ENCODE results near the gene CYB5A.
"Not testable (repeated sequence)": the region's sequence is repeated elsewhere in the genome, so short reads cannot be mapped to it uniquely, and the experiment has no call there.

CYB5A gene

DNA sequence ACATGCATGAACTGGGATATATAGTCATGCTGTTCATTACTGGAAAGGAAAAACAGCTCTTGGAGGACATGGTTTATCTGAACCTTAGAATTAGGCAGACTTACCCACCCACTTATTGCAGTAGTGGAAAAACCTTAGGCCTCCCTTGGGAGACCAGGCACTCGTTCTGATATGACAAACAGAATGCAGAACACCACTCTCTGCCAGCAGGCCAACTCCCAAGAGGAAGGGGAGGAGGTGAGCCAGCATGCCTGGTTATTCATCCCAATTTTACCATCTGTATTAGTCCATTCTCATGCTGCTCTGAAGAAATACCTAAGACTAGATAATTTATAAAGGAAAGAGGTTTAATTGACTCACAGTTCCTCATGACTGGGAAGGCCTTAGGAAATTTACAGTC, 41.3 kb upstream of the CYB5A start:
- H3K27me3 Mint-ChIP-seq (ENCODE audit: low read depth): no peaks in the 10 kb centered on the region

DNA sequence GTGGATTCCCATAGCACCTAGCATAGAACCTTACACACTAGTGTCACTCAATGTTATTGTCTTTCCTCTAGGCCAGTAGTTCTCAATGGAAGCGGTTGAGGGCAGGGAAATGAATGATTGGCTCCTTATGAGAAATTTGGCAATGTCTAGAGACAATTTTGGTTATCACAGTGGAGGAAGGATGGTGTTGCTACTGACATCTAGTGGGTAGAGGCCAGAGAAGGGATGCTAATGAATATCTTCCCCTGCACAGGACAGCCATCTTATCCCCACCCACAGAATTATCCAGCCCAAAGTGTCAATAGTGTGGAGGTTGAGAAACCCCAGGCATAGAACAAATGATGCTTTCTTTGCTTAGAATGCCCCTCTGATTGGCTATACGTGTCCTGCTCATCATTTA, 39.6 kb upstream of the CYB5A start:
- H3K9me3 Mint-ChIP-seq: no peaks in the 10 kb centered on the region
- peak in 2 of 3 experiments; percentile 17 to 38 for TF ChIP-seq CTCF (IDR thresholded peaks at IDR 0.05; ENCODE audit: unreplicated experiment in 3 of 3)
- H3K27ac Mint-ChIP-seq: peak overlapping the region in 1 of 3 experiments; percentile 1
- no peaks in the 10 kb centered on the region for H3K27me3 Mint-ChIP-seq (ENCODE audit: low read depth)
- H3K36me3 Mint-ChIP-seq (ENCODE audit: low read depth): no peaks in the 10 kb centered on the region
- H3K4me1 Mint-ChIP-seq: peaks cover 17% of the 10 kb centered on the region
- H3K4me3 Mint-ChIP-seq: no peak overlapping the region

More for the DNA sequence above, 41.3 kb upstream of the CYB5A start:
- no peak for TF ChIP-seq CTCF (IDR thresholded peaks at IDR 0.05; ENCODE audit: unreplicated experiment in 3 of 3)
- Mint-ChIP-seq H3K4me3 (no peak overlapping the region), H3K27ac (no peak overlapping the region), H3K36me3 (ENCODE audit: low read depth) (no peaks in the 10 kb centered on the region), H3K4me1 (peaks cover 13% of the 10 kb centered on the region), H3K9me3 (no peaks in the 10 kb centered on the region)

GRCh38 chr18:74329688-74330205, 38.0 kb upstream of the CYB5A start:
- no peaks in the 10 kb centered on the region for H3K27me3 Mint-ChIP-seq (ENCODE audit: low read depth)
- no peak overlapping the region for H3K4me3 Mint-ChIP-seq
- H3K27ac Mint-ChIP-seq: peak overlapping the region in 1 of 3 experiments; percentile 60
- H3K36me3 Mint-ChIP-seq (ENCODE audit: low read depth): no peaks in the 10 kb centered on the region
- H3K9me3 Mint-ChIP-seq: no peaks in the 10 kb centered on the region
- peaks cover 13% of the 10 kb centered on the region for H3K4me1 Mint-ChIP-seq
- no peak for TF ChIP-seq CTCF (IDR thresholded peaks at IDR 0.05; ENCODE audit: unreplicated experiment in 3 of 3)

DNA sequence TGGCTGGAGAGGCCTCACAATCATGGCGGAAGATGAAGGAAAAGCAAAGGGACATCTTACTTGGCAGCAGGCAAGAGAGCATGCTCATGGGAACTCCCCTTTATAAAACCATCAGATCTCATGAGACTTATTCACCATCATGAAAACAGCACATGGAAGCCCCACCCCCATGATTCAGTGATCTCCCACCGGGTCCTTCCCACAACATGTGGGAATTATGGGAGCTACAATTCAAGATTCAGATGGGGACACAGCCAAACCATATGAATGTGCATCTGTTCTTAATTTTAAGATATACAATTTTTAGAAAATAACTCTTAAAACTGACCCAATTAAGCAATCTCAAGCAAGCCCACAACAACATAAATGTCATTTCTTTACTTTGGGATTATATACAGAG, 36.4 kb upstream of the CYB5A start:
- Mint-ChIP-seq H3K9me3 (no peaks in the 10 kb centered on the region), H3K27me3 (ENCODE audit: low read depth) (no peaks in the 10 kb centered on the region), H3K36me3 (ENCODE audit: low read depth) (no peaks in the 10 kb centered on the region), H3K27ac (peak overlapping the region; percentile 95 to 97 (median 96)), H3K4me1 (peaks cover 5% of the 10 kb centered on the region), H3K4me3 (no peak overlapping the region)
- TF ChIP-seq CTCF (IDR thresholded peaks at IDR 0.05; ENCODE audit: unreplicated experiment in 3 of 3): no peak

GRCh38 chr18:74326791-74327190, 35.0 kb upstream of the CYB5A start:
- H3K4me1 Mint-ChIP-seq; H3K27me3 Mint-ChIP-seq (ENCODE audit: low read depth); H3K36me3 Mint-ChIP-seq (ENCODE audit: low read depth); H3K4me3 Mint-ChIP-seq; H3K9me3 Mint-ChIP-seq: not testable (repeated sequence)
- H3K27ac Mint-ChIP-seq: peak overlapping the region; percentile 95 to 97 (median 96)

DNA sequence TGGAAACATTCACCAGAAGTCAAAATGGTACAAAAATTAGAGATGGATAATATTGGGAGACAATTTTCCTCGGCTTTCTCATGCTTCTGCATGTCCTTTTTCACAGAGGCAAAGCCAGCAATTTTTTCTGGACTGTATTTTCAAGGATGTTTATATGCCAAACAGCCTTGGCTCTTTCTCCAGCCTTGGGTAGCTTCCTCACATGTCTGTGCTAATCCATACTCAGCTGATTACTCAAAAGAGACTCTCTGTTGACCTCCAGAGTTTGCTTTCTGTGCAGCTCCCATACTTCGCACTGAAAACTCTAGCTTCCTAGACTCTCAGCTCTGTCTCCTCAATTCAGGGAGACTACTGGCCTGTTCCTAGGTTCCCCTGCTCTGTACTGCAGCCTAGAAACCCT, 34.5 kb upstream of the CYB5A start:
- Mint-ChIP-seq H3K4me3 (no peak overlapping the region), H3K27ac (peak overlapping the region; percentile 95 to 97 (median 96)), H3K27me3 (ENCODE audit: low read depth) (no peaks in the 10 kb centered on the region), H3K4me1 (peaks cover 5% of the 10 kb centered on the region), H3K9me3 (no peaks in the 10 kb centered on the region), H3K36me3 (ENCODE audit: low read depth) (no peaks in the 10 kb centered on the region)
- no peak for TF ChIP-seq CTCF (IDR thresholded peaks at IDR 0.05; ENCODE audit: unreplicated experiment in 3 of 3)
